Right ventricle myocardium inferior (tissue), 1 donor: ENCODE measurements around the gene ZBTB7A. TPM values are rescaled to one million over a fixed set of nuclear protein-coding genes. Genes with fewer than 3 reads are reported as not detected.

Experiments used
- ATAC-seq: fragments of 200-7000 bp; cut with Tn5 transposase; one replicate; pipeline ENCODE4 v1.9.1; 2020; ENCODE audit warnings: mild to moderate bottlenecking, moderate library complexity
- DNase-seq: peaks from one replicate; pipeline ENCODE4 v3.0.0; 2021; ENCODE audit errors: missing footprints
- intact Hi-C: fragments of 100-400 bp; cut with DNase I; formaldehyde crosslinking; loops from one replicate; pipeline ENCODE4 v1.11.0; 2022
- total RNA-seq: library from RNA; stranded (reverse); fragmentation: NEBNext Ultra II Directional; extraction: Animal tissue kit (Norgen Biotek cat#: 25700); gene quantifications from one replicate; pipeline ENCODE4 v1.2.1, GENCODE V29; 2021
- donor health status: DM: no; HTN: yes; CAD: no; lungs with severe emphysema.

ZBTB7A gene
- total RNA-seq, 1 donor from 2014 or later, result 30.8 TPM

DNA sequence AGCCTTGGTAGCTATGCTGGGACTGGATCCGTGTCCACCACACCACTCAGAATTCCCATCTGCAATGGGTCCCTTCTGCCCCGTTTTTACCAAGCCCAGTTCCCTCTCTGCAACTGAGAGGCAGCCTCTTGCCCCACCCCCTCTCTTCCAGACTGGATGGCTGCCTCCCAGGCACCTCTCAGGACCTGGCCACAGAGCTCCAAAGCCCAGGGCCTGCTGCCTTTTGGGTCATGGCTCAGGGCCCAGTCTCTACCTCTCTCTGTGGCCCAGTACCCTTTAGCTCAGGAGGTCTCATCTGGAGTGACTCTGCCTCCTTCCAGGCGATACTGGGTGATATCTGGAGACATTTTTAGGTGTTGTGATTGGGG is 10.3 kb upstream of the ZBTB7A start:
- peak; percentile 49 for ATAC-seq

DNA sequence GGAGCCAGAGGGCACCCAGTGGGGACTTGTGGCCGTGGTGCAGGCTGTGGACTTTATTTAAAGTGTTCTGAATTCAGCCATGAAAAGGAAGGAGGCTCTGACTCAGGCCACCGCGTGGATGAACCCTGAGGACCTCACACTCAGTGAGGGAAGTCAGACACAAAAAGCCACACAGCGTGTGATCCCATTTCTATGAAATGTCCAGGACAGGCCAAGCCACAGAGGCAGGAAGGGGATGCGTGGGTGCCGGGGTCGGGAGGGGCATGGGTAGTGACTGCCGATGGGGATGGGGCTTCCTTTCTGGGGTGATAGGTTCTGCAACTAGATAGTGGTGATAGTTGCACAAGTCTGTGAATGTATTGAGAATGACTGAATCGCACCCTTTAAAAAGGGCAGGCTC is 8.7 kb upstream of the ZBTB7A start:
- intact Hi-C loops, result no loop called here
- no peak for ATAC-seq
- DNase-seq, result no peak

More for the DNA sequence above, 10.3 kb upstream of the ZBTB7A start:
- intact Hi-C loops, result no loop called here
- no peak for DNase-seq

DNA sequence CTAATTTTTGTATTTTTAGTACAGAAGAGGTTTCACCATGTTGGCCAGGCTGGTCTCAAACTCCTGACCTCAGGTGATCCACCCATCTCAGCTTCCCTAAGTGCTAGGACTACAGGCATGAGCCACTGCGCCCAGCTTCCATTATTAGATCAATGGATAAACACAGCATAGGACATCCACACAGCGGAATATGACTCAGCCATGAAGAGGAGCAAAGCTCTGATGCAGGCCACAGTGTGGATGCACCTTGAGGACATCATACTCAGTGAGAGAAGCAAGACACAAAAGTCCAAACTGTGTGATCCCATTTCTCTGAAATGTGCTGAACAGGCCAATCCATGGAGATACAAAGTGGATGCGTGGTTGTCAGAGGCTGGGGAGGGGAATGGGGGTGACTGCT is 4.9 kb upstream of the ZBTB7A start:
- intact Hi-C loops, result no loop called here
- ATAC-seq (no peak), DNase-seq (no peak)

DNA sequence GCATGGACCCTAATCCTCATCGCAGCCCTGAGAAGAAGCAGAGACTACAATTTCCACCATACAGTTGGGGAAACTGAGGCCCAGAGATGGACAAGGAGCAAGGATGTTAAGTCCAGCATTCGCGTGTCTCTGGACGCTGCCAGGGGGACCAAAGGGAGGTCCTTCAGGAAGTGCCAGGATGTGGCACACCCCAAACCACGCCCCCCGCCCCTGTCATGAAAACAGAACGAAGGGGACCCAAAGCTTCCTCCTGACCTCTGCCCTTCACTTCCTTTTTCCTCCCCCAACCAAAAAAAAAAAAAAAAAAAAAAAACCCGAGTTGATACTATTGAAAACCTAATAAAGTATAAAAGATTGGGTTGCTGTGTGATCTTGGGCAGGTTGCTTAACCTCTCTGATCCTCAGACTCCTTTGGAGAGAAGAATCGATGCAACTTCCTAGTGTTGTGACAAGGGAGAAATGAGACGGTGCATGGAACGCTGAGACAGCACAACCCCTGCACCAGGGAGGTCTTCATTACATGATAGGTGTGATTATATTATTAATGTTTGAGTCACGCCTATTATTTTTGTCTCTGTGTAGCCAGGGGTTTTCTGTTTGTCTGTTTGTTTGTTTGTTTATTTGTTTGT is 2.7 kb upstream of the ZBTB7A start:
- DNase-seq, result no peak

DNA sequence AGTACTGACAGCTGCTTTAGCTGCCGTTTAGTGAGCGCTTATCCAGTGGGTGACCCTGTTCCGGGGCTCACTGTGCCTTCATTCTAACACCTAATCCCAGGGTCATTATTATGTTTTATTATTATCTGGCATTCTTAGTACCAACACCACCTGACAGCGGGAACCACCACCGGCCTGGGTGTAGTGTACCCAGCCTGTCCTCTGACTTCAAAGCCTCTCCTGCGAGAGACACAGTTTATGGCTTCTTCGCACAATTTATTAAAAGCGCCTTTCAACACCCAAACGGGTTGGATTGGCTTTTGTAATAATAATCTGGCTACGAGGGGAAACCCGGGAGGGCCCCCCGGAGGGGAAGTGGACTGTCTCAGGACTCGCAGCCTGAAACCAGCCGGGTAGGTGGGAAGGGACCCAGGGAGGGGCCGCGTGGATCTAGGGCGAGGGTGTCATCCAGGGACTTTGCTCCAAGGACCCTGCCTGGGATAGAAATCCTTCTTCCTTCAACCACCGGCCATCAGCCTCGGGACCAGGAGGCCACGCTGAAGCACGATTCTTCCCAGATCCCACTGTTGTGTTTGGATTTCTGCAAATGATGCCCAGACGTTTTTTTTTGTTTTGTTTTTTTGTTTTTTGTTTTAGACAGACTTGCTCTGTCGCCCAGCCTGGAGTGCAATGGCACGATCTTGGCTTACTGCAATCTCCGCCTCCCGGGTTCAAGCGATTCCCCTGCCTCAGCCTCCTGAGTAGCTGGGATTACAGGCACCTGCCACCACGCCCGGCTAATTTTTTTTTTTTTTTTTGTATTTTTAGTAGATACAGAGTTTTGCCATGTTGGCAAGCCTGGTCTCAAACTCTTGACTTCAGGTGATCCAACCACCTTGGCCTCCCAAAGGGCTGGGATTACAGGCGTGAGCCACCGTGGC is 1.6 kb upstream of the ZBTB7A start:
- intact Hi-C loops, result loop anchor here (5.0 kb wide), 1 partner anchor 54 kb away; the partner anchor contains the start of gene MAP2K2
- ATAC-seq (no peak), DNase-seq (no peak)

More for the DNA sequence above, 2.7 kb upstream of the ZBTB7A start:
- intact Hi-C loops, result loop anchor here (5.0 kb wide), 1 partner anchor 53 kb away; the partner anchor contains the start of gene MAP2K2
- ATAC-seq, result no peak

DNA sequence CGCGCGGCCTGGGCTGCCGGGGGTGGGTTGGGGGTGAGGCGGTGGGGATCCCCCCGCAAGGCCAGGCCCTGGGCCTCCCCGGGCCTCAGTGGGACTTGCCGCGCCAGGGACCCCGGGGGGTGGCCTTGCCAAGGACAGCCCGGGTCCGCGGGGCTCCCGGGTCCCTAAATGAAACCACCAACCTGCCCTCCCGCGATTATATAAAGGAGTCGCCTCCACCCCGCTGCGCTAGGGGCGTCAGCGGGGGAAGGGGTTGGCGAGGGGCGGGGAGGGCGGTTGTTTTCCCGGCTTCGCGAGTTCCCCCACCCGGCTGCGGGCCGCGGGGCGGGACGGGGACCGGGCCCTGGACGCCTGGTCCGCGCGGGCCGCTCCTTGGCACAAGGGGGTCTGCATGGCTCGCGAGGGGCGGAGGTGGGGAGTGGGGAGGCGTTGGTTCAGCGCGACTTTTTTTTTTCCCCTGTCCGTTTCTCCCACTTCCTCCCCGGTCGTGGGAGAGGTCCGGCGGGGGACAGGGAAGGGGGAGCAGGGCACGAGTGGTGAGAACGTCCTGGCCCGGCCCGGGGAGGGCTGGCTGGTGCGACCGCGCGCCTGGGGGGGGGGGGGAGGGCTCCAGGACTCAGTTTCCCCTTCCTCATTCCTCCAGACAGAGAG is 822 bp upstream of the ZBTB7A start:
- DNase-seq (peak; percentile 80), ATAC-seq (peak; percentile 2)
- intact Hi-C loops, result loop anchor here (2.0 to 5.0 kb wide), 2 partner anchors 55 to 81 kb away; partner anchors contain the start of gene MAP2K2

DNA sequence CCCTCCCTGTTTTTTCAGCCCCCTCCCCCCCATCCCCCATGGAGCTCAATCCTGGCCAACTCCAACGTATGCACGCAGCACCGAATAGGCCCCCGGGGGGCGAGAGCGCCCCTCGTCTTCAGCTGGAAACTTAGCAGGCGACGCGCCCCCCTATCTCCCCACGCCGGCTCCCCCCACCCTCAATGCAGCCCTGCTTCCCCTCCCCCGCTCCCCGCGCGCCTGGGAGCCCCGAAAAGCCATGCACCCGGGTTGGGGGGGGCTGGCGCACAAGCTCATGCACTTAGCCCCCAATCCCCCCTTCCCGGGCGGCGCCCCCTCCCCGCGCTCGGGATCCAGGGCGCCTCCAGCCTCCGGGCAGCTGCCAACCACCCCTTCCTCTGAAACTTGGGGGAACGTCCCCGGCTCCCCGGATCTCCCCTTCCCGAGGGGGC is 508 bp downstream of the ZBTB7A start:
- intact Hi-C loops, result loop anchor here (2.0 to 5.0 kb wide), 2 partner anchors 56 to 79 kb away; partner anchors contain the start of gene MAP2K2
- ATAC-seq (no peak), DNase-seq (no peak)

DNA sequence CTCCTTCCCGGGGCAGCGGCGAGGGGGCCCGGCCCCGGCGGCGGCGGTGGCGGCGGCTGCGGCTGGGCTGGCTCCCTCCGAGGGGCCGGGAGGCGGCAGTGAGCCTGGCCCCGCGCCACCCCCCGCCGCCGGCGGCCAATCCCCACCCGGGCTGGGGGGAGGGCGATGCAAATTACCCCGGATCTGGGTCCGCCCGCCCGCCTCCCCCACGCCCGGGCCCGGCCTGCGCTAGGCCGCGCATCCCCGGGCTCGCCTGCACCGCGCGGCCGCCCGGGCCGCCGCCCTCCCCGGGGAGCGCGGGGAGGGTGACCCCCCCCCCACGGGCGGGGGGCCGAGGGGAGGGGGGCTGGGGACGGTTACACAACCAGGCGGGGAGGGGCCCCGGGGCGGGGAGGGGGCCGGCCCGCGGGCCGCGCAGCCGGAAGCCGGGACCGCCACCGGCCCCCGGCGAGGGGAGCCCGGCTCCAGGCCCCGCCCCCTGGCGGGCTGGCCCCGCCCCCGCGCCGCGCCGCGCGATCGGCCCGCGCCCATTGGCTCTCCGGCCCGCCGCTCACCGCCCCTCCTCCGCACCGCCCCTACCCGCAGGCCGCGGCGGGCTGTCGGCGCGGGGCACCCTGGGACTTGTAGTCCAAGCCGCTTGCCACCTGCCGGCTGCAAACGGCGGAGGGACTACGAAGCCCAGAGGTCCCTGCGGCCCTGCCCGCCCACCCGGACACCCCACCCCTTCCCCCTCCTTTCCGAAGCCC is 1.1 kb downstream of the ZBTB7A start:
- peak; percentile 98 for DNase-seq
- peak; percentile 88 for ATAC-seq
- intact Hi-C loops, result loop anchor here (2.0 to 5.0 kb wide), 2 partner anchors 57 to 79 kb away; partner anchors contain the start of gene MAP2K2

DNA sequence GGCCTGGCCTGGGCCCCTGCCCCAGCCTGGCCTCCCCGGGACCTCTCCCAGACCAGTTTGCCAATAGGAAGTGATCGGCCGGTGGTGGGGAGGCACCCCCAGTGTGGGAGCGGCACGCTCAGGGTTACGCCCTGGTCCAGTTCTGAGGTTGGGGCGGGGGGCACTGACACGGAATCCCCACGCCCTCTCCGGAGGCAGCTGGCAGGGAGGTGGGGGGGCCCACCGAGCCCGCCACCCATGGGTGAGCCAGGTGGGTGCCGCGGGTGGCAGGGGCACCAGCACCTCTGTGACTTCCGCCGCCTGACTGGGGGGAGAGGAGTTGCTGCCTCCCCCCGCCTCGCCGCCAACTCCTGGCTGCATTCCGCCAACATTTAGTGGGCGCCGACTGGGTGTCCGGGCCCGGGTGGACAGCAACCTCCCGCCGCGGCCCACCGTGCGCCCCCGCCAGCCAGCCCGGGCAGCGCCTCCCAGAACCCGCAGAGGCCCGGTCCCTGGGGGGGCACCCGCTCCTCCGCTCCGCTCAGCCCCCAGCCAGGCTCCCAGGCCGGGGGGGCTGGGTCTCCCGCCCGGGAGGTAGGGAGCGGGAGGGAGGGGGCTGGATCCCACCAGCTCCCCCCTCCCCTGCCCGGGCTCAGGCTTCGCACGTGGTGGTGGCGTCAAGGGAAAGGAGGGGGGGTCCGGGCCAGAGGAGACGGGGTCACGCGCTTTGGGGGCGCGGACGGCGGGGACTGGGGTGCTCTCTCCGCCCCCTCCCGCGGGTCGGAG is 2.0 kb downstream of the ZBTB7A start:
- DNase-seq (peak; percentile 81), ATAC-seq (no peak)
- intact Hi-C loops, result loop anchor here (5.0 kb wide), 2 partner anchors 52 to 58 kb away; partner anchors contain the start of gene MAP2K2

DNA sequence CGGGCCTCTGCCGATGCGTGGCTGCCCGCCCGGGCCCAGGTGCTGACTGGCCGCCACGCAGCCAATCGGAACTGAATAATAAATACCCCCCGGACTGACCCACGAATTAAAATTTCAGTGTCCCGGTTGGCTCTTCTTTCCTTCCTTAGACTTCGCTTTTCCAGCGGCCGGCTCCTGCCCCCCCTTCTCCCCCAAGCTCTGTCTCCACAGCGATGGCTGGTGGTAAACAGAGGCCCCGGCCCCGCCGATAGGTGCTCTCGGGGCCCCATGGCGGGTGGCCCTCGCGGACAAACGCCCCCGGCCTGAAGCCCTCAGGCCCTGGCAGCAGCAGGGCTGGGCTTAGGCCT is 2.6 kb downstream of the ZBTB7A start:
- DNase-seq, result no peak
- intact Hi-C loops, result loop anchor here (5.0 kb wide), 1 partner anchor 52 kb away; no protein-coding TSS in a partner anchor
- no peak for ATAC-seq

DNA sequence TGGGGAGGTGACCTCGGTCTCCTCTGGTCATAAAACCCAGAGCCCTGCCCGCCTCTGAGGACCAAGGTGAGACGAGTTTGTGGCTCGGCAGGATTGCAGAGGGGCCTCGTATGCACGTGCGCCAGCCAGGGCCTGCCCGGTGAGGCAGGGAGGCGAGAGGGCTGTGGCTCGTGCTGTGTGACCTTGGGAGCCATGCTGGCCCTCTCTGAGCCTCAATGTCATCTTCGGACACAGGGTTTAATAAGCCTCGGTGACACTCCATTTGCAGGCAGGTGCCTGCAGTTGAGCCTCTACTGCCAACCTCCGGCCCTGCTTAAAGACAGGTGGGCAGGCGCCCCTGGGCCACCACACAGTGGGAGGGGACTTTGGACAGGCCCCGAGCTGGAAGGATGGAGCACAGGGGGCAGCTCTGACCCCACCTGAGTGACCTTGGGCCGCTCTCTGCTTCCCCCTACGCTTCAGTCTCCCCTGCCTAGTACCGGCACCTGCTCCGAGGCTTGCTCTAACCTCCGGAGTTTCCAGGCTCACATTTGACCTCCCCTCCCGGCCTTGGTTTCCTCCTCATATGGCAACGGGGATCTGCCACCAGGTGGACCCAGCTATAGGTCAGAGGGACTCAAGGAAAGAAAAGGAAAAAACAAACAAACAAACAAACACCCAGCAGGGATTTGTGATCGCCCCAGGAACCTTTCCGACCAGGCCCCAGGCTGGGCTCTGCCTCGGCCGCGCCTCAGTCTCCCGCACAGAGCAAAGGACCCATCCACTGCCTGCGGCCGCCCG is 3.1 kb downstream of the ZBTB7A start:
- DNase-seq, result peak; percentile 9
- ATAC-seq, result no peak
- intact Hi-C loops, result loop anchor here (5.0 kb wide), 1 partner anchor 51 kb away; no protein-coding TSS in a partner anchor

DNA sequence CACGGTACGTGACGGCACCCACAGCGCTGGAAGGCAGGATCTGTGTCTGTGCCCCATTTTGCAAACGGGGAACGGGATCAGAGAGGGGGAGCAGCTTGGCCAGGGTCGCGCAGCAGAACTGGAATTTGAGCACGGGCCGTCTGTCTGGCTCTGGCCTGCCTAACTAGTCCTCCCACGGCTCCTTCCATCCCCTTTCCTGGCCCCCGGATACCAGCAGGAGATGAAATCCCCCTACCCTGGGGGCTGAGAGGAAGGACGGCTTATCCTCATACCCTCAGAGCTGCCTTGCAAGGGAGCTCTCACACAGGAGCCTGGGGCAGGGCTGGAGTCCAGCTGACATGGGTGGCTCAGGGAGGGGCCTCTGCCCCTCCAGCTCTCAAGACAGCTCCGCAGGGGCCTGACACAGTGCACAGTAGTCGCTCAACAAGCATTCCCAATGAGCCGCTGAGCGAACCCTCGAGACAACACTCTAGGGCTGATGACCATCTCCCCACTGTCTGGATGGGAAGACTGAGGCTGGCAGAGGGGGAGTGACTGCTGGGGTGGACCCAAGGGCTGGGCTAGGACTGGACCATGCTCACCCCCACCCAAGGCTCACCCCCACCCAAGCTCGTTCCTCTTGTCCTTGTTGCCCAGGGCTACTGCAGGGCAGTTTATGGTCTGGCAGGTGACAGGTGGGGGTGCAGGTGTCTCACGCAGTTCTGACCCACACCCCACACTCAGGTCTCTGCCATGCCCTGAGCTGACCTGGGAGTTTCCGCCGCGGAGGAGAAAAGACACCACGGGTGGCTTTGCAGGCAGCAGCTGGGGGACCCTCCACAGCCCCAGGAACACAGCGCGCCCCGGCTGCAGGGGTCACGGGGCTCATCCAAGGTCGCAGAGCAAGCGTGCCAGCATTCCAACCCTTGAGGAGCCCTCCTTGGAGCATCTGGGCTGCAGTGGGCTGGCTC is 4.0 kb downstream of the ZBTB7A start:
- intact Hi-C loops, result loop anchor here (5.0 kb wide), 1 partner anchor 50 kb away; no protein-coding TSS in a partner anchor
- ATAC-seq (no peak), DNase-seq (peak; percentile 66)

DNA sequence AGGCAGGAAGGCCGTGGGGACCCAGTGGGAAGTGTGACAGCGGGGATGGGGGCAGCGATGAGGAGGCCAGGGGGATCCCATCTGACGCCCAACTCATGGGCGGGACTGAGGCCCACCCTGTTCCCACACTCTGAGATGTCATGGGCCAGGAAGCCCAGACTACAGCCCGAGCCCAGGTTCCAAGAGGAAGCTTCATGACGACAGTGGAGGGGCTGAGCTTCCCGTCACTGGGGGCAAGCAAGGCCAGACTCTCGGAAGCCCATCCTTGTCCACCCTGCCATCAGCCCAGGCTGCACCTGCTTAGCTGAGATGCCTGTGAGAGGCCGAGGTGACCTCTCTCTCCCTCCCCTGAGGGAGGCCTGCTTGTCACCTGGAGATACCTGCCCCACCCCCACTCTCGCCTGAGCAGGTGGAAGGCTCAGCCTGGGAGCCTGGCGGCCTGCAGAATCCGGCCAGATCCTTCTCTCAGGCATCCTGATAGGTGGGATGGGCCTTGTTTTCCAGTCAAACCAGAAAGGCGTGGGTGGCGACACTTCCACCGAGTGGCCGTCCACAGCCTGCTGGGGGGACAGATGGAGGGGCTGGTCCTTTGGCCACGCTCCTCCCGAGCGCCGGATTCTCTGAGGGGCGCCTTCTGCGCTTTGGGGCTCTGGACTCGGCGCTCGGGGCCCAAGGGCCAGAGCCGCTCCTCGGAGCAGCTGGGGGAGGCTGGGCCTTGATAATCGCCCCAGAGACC is 4.8 kb downstream of the ZBTB7A start:
- intact Hi-C loops, result loop anchor here (5.0 kb wide), 1 partner anchor 50 kb away; no protein-coding TSS in a partner anchor
- DNase-seq, result no peak
- no peak for ATAC-seq

DNA sequence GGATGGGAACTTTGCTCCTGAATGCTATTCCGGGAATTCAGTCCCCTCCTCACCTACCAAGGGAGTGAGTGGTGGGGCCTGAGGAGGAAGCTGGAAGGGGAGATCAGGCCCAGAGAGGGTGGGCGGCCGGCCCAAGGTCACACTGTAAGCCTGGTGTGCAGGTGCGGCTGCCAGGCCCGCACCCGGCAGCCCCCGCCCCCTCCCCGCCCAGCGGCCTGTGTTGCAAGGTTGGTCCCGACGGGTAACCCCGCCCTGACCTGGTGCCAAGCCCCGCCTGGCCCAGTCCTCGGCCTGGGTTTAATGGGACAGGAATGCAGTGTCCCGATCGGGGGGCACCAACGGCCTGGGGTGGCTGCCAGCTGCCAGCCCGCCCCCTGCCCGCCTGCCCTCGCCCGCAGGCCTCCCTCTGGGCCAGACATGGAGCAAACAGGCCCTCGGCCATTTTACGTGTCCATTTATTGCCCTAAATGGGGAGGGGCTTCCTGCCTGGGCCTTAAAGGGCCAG is 5.5 kb downstream of the ZBTB7A start:
- ATAC-seq, result peak; percentile 21
- DNase-seq, result peak; percentile 90
- intact Hi-C loops, result loop anchor here (5.0 kb wide), 1 partner anchor 49 kb away; no protein-coding TSS in a partner anchor
